ENCODE measurements around the gene RABGAP1L. TPM values are rescaled to one million over a fixed set of nuclear protein-coding genes. Genes with fewer than 3 reads are reported as not detected.

Gene RABGAP1L
- total and polyA plus RNA-seq, 2 of the 8 experiments (the other 6 are each of a cell fraction or from before 2014, with no cell fraction given) = 33.3 to 156 TPM

- H3K14ac ChIP-seq (ENCODE audit: insufficient read length) = no peak overlapping the region
- H4K5ac ChIP-seq (ENCODE audit: insufficient read length, low read depth, low read length) = no peak overlapping the region
- ChIA-PET POLR2A (ENCODE audit: partially characterized antibody) (no interaction called here), CTCF (ENCODE audit: partially characterized antibody) (interaction anchor here (0.6 kb wide), 1 partner anchor 39 kb away, joined by 3 read pairs; no protein-coding TSS in a partner anchor)
- DNase-seq (ENCODE audit: low read depth in 1 of 2, low spot score in 2 of 2) (no peak), FAIRE-seq (no peak)
- no peak overlapping the region for H2BK20ac ChIP-seq (ENCODE audit: low read length)
- H3K23ac ChIP-seq (ENCODE audit: insufficient read length) = no peak overlapping the region
- H3K36me3 ChIP-seq (ENCODE audit: control insufficient read depth in 2 of 4, insufficient read depth in 4 of 4, low read length in 3 of 4) = no peaks in the 10 kb centered on the region
- H2BK15ac ChIP-seq (ENCODE audit: low read length) = no peak overlapping the region
- H3K27ac ChIP-seq (ENCODE audit: low read depth, low read length) = no peak overlapping the region
- 95% methylated on average over 5 of the region's 5 CpGs; no CpG with 5 or more reads in 1 of the 2 experiments for WGBS, 2 experiments (ENCODE audit: extremely low coverage in 1 of 2, insufficient coverage in 1 of 2, insufficient read length in 1 of 2, insufficient replicate concordance in 2 of 2, low coverage in 1 of 2, low lambda C conversion rate in 2 of 2, missing lambda C conversion rate in 1 of 2)
- peaks cover 0 to 6% (median 1%) of the 10 kb centered on the region in 4 experiments; a peak in 3 of 7 replicates for H3K4me1 ChIP-seq (replicated peaks in 1 of 4; ENCODE audit: control insufficient read depth in 3 of 4, insufficient read depth in 4 of 4, low read length in 3 of 4)
- H3K79me1 ChIP-seq (ENCODE audit: low read depth, low read length) = no peaks in the 10 kb centered on the region
- H2AFZ ChIP-seq (ENCODE audit: low read length) = no peak overlapping the region
- H3K18ac ChIP-seq (ENCODE audit: extremely low read depth, low read length) = no peak overlapping the region
- no peak overlapping the region for H2BK120ac ChIP-seq (replicated peaks; ENCODE audit: low read depth, low read length)
- H3K4me2 ChIP-seq (ENCODE audit: insufficient read depth in 1 of 2, low read depth in 2 of 2, low read length in 2 of 2) = no peak overlapping the region
- H3K56ac ChIP-seq (replicated peaks; ENCODE audit: insufficient read length, low read depth, low read length) = no peak overlapping the region
- H4K91ac ChIP-seq (replicated peaks; ENCODE audit: insufficient read length, low read length) = no peak overlapping the region
- no peak overlapping the region for H4K8ac ChIP-seq (ENCODE audit: extremely low read depth, insufficient read depth, low read length)
- H3K4me3 ChIP-seq (ENCODE audit: extremely low read depth in 1 of 4, insufficient read depth in 2 of 4, low read depth in 3 of 4, low read length in 4 of 4) = no peak overlapping the region
- H2BK5ac ChIP-seq (ENCODE audit: low read depth, low read length) = no peak overlapping the region
- no peak overlapping the region for H3K4ac ChIP-seq (replicated peaks; ENCODE audit: insufficient read length, low read depth, low read length)
- no peak overlapping the region for H2BK12ac ChIP-seq (ENCODE audit: low read depth, low read length)
- no peaks in the 10 kb centered on the region for H4K20me1 ChIP-seq (replicated peaks in 1 of 2; ENCODE audit: control insufficient read depth in 1 of 2, insufficient read depth in 2 of 2, low read length in 2 of 2)
- H2AK5ac ChIP-seq (ENCODE audit: low read depth, low read length) = no peak overlapping the region
- H3K9ac ChIP-seq (replicated peaks in 1 of 4; ENCODE audit: extremely low read depth in 1 of 4, low read depth in 3 of 4, low read length in 3 of 4) = no peak overlapping the region
- no peaks in the 10 kb centered on the region for H3K79me2 ChIP-seq (ENCODE audit: control insufficient read depth in 1 of 2, insufficient read depth in 2 of 2, low read length in 2 of 2)
- H3K27me3 ChIP-seq (replicated peaks in 1 of 4; ENCODE audit: control insufficient read depth in 3 of 4, extremely low read depth in 1 of 4, insufficient read depth in 3 of 4, low read length in 3 of 4) = no peaks in the 10 kb centered on the region
- H3K9me3 ChIP-seq (ENCODE audit: insufficient read depth in 2 of 2, low read depth in 1 of 2, low read length in 1 of 2) = no peaks in the 10 kb centered on the region
- H3K23me2 ChIP-seq (ENCODE audit: low read depth, low read length) = no peaks in the 10 kb centered on the region
- TF ChIP-seq POLR2AphosphoS5 (IDR thresholded peaks at IDR 0.05; ENCODE audit: low read depth, low read length) (no peak), SRF (IDR thresholded peaks at IDR 0.05; ENCODE audit: low read depth, low read length) (no peak), SIX5 (IDR thresholded peaks at IDR 0.05; ENCODE audit: low read depth, low read length) (no peak), CTBP2 (IDR thresholded peaks at IDR 0.05; ENCODE audit: borderline replicate concordance, insufficient read depth, insufficient read length, low read length) (no peak), POU5F1 (IDR thresholded peaks at IDR 0.05; ENCODE audit: low read depth, low read length) (no peak), FOSL1 (IDR thresholded peaks at IDR 0.05; ENCODE audit: insufficient read depth, low read depth, low read length) (no peak), MAX (IDR thresholded peaks at IDR 0.05) (no peak), BACH1 (IDR thresholded peaks at IDR 0.05; ENCODE audit: low read length) (no peak), SP2 (IDR thresholded peaks at IDR 0.05; ENCODE audit: low read length) (no peak), GABPA (IDR thresholded peaks at IDR 0.05; ENCODE audit: borderline replicate concordance, insufficient read depth, low read length) (no peak), SP4 (IDR thresholded peaks at IDR 0.05; ENCODE audit: low read length) (no peak), PHF8 (conservative IDR thresholded peaks at IDR 0.05; ENCODE audit: low read depth, low read length) (no peak), BCL11A (IDR thresholded peaks at IDR 0.05; ENCODE audit: low read depth in 2 of 2, low read length in 2 of 2) (no peak), JUN (IDR thresholded peaks at IDR 0.05; ENCODE audit: low read depth, low read length) (no peak)
Observed at GRCh38 chr1:174696026-174696821, 536.9 kb downstream of the RABGAP1L start.

Data from H1 (cell line).